ENCODE data around the gene TAF7L.
"Not testable (repeated sequence)": the region's sequence is repeated elsewhere in the genome, so short reads cannot be mapped to it uniquely, and the experiment has no call there.

TAF7L gene

GRCh38 chrX:101290957-101291603 is at the start of gene TAF7L:
Gene TAF7L (minus strand): TSS chrX:101291334. CDS start chrX:101287543, 3,791 bp downstream.
- DNase-seq: no peak

DNA sequence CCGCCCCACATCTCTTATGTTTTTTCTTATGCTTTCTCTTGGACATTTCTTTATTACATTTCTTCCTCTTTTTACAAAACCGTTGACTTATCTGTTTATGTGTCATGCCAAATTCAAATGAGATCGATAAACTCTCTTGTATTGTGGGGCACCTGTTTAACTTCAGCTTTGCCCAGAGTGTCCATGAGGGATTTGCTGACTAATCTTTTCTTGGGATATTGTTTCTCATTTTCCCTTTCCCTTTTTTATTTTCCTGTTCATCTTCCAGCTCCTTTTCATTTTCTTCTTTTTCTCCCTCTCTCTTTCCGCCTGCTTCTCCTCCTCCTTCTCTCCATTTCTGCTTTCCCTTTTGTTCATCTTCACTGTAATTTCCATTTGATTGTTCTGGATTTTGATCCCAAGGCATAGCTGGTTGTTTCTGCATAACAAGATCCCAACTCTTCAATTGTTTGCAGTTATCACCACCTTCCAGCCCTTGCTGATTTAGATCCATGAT is 46.7 kb upstream of the TAF7L start:
- DNase-seq: no peak

DNA sequence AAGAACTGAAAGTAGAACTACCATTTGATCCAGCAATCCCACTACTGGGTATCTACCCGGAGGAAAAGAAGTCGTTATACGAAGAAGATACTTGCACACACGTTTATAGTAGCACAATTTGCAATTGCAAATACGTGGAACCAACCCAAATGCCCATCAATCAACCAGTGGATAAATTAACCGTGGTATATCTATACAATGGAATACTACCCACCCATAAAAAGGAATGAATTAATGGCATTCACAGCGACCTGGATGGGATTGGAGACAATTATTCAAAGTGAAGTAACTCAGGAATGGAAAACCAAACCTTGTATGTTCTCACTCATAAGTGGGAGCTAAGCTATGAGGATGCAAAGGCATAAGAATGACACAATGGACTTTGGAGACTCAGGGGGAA is 43.2 kb upstream of the TAF7L start:
- not testable (repeated sequence) for DNase-seq

DNA sequence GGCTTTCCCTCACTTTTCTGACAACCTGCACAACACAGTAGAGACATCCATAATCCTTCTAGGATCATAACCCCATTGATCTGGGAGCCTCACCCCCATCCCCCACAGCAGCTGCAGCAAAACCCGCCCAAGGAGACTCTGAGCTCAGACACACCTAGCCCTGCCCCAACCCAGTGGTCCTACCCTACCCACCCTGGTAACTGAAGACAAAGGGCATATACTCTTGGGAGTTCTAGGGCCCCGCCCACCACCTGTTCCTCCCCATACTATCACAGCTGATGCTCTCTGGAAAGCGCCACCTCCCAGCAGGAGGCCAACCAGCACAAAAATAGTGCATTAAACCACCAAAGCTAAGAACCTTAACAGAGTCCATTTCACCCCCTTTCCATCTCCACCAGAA is 35.5 kb upstream of the TAF7L start:
- DNase-seq: not testable (repeated sequence)

- no peak for DNase-seq
Observed at GRCh38 chrX:101303790-101304189, 12.7 kb upstream of the TAF7L start.

DNA sequence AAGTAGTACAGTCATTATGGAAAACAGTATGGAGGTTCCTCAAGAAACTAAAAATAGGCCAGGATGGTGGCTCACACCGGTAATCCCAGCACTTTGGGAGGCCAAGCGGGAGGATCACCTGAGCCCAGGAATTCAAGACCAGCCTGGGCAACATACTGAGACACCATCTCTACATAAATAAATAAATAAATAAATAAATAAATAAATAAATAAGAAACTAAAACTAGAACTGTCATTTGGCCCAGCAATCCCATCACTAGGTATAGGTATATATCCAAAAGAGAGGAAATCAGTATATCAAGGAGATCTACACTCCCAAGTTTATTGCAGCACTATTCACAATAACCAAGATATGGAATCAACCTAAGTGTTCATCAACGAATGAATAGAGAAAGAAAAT is 4.5 kb upstream of the TAF7L start:
- DNase-seq: not testable (repeated sequence)

GRCh38 chrX:101287402-101287801 is 3.7 kb downstream of the TAF7L start:
- DNase-seq: peak in 1 of 2 experiments; percentile 2

- DNase-seq: no peak
Observed at GRCh38 chrX:101276238-101276637, 14.9 kb downstream of the TAF7L start.

DNA sequence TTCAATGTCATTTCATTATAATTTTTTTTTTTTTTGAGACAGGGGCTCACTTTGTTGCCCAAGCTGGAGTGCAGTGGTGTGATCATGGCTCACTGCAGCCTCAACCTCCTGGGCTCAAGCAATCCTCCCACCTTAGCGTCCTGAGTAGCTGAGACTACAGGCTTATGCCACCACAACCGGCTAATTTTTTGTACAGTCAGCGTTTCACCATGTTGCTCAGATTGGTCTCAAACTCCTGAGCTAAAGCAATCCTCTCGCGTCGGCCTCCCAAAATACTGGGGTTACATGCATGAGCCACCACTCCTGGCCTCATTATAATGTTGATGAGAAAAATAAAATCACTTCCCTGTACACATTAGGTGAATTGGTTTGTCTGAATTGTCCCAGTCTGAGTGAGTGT is 16.9 kb downstream of the TAF7L start:
- no peak for DNase-seq

DNA sequence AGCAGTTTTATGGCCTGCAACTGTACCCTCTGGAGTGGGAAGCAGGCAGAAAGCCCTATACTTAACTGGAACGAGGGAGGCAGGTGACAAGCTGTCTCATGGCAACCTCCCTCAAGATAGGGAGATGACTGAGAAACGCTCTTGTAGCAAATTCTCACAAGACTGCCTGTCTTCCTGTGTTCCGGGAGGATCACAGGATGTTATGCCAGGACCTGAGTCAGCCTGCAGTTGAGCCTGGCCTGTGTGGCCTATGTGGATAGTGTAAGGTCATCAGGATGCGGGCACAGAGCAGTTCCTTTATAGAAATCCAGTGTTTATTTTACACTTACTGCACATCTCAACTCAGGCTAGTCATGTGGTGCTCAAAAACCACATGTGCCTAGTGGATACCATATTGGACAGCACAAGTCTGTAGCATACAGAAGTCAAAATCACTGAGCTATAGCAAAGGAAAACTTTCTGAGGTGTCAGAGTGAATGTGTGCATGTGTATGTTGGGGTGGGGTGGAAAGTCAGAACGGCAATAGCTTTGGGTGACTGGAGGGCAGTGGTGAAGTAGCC is 25.2 kb downstream of the TAF7L start:
- no peak for DNase-seq

- DNase-seq: no peak
Observed at GRCh38 chrX:101263766-101264165, 27.4 kb downstream of the TAF7L start.

GRCh38 chrX:101262590-101262989 is 28.5 kb downstream of the TAF7L start:
- DNase-seq: no peak

DNA sequence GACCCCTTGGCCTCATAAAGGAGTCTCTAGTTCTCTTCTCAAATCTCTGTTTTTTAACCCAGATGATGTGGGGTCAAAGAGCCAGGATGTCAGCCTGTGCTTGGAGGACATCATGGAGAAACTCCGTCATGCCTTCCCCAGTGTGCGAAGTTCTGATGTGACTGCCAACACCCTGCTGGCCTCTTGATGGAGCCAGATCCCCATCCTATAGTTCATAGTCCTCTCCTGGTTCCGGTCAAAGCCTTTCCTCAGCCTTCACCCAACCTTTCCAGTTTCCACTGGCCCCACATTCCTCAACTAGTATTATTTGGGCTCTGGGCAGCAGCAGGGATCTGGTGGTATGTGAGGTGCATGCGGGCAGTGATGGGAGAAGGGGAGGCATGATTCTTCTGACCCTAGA is 30.7 kb downstream of the TAF7L start:
- no peak for DNase-seq

DNA sequence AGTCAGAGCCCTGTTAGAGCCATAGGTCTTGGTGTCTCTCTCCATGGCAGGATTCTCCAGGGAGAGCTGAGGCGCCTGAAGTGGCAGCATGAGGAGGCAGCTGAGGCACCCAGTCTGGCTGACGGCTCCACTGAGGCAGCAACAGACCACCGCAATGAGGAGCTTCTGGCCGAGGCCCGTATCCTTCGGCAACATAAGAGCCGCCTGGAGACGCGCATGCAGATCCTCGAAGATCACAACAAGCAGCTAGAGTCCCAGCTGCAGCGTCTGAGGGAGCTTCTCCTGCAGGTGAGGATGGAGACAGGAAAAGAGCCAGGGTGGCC is 32.9 kb downstream of the TAF7L start:
- DNase-seq: no peak

- DNase-seq: no peak
Observed at GRCh38 chrX:101257448-101258258, 33.5 kb downstream of the TAF7L start.

DNA sequence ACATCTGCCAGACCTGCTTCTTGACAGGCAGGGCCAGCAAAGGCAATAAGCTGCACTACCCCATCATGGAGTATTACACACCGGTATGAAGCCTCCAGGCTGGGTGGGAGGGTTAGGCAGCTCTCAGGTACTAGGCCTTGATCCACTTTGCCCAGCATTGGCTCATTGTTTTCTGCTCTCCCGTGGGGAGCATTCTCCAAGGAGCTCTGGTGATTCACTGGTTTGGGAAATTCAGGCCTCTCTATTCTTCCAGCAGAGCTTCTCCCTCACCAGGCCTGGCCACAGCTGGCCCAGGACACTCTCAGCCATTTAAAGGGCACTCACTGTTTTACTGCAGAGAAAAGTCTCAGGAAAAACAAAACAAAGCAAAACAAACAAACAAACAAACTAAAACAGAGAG is 38.5 kb downstream of the TAF7L start:
- no peak for DNase-seq

GRCh38 chrX:101241531-101241930 is 49.6 kb downstream of the TAF7L start:
- no peak for DNase-seq

DNA sequence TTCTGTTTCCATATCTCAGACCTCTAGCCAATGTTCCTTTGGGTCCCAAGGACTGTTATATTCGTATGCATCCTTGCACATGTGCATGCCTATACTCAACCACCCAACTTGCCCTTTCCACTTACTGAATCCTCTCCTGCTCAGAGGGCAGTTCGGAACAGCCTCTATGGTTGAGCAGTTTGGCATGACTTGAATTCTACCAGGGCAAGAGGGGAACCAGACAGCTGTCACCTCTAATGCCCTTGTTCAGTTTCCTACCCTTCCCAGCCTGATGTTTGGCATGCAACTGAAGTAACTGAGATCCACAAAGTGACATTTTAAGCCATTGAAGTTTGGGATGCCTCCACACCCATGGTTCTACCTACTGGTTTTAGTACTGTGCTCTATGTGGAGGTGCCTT is 54.1 kb downstream of the TAF7L start:
- DNase-seq: no peak

GRCh38 chrX:101232316-101232715 is 58.8 kb downstream of the TAF7L start:
- DNase-seq: no peak

DNA sequence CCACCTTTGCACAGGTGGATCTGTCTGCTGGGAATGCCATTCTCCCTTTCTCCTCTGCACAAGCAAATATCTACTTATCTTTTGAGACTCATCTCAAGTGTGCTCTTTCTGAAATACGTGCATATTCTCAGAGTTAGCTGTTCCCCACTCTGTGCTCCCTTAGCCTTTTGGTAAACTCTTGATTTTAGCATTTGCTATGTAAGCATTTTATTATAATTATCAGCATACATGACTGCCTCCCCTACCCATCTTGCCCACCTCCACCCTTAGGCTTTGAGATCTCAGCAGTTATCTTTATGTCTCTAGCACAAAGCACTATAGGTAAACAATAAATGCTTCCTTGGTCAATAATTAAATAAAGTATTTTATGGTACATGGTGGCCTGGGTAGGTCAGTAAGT is 60.1 kb downstream of the TAF7L start:
- no peak for DNase-seq

DNA sequence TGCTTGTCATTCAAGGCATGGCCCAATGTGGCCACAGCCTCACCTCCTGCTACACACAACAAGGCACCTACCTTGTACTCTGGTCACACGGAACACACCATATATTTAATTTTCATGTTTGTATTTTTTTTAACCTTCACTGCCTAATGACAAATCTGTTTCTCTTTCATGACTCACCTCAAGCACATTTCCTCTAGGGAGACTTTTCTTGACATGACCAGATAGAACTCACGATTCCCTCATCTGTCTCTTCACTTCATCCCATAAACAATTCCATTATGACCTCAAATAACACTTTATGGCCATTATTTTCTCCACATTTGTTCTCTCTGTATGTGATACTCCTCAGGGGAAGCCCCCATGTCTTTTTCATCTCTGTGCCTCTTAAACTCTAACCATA is 60.5 kb downstream of the TAF7L start:
- DNase-seq: no peak

DNA sequence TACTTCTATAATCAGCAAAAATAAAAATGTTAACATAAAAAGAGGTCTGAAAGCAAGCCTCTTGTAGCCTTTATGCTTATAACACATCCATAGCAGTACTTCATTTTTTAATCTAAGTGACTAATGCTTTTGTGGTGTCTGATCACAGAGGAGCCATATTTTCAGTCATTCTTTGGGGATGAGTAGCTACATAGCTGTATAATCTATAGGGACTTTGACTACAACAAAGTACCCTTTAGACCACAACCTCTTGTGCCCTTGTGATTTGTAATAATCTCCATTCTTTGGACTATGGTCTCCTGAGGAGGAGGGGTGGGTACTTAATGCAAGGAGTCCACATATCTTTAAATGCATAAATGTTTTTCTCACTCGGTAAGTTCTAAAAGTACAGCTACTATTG is 62.0 kb downstream of the TAF7L start:
- no peak for DNase-seq

DNA sequence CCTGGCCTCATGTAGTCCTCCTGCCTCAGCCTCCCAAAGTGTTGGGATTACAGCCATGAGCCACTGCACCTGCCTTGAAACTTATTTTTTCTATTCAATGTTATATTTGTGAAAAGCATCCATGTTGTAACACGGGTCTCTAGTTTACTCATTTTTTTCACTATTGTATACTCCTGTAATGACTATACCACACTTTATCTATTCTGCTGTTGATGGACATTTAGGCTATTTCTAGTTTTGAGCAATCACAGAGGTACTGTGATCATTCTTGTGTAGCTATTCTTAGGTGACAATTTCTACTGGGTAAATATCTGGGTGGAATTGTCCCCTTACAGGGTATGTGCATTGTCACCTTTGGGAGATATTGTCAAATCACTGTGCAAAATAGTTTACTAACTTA is 67.9 kb downstream of the TAF7L start:
- DNase-seq: no peak

- peak; percentile 2 to 31 for DNase-seq
Observed at GRCh38 chrX:101220662-101221260, 70.4 kb downstream of the TAF7L start.
